BLaER1 treated with 17β-estradiol and CSF1 and Interleukin-3, amounts not matched to agents 10 nM and 100 nM (cell line): ENCODE measurements around the gene REST.
A peak's percentile ranks its signal among the peaks of the same experiment; 100 is the strongest.

ENCODE experiments used
- H3K27ac ChIP-seq, 11 experiments: shearing (Covaris generic); formaldehyde crosslinking; 2 replicates each; pipeline ENCODE4 v1.8.1; 2022
- H3K27me3 ChIP-seq, 11 experiments: shearing (Covaris generic); formaldehyde crosslinking; 2 replicates each; pipeline ENCODE4 v1.8.1; 2022
- H3K36me3 ChIP-seq, 11 experiments: shearing (Covaris generic); formaldehyde crosslinking; 2 replicates each; pipeline ENCODE4 v1.8.1; 2022
- H3K4me1 ChIP-seq, 10 experiments: shearing (Covaris generic); formaldehyde crosslinking; 2 replicates each; pipeline ENCODE4 v1.8.1; 2022
- H3K4me2 ChIP-seq, 11 experiments: shearing (Covaris generic); formaldehyde crosslinking; 2 replicates each; pipeline ENCODE4 v1.8.1; 2022
- H3K4me3 ChIP-seq, 10 experiments: shearing (Covaris generic); formaldehyde crosslinking; 2 replicates each; pipeline ENCODE4 v1.8.1; 2022
- H3K9ac ChIP-seq, 11 experiments: shearing (Covaris generic); formaldehyde crosslinking; 2 replicates each; pipeline ENCODE4 v1.8.1; 2022
- H3K9me3 ChIP-seq, 11 experiments: shearing (Covaris generic); formaldehyde crosslinking; replicated peaks in 1 of 11; 2 replicates each; pipeline ENCODE4 v1.8.1; 2022
- H4K20me1 ChIP-seq, 11 experiments: shearing (Covaris generic); formaldehyde crosslinking; 2 replicates each; pipeline ENCODE4 v1.8.1; 2022
- Cebpa-rat ChIP-seq, 11 experiments: shearing (Covaris generic); IDR thresholded peaks; 2 replicates each; pipeline ENCODE4 v1.8.1; 2022

REST gene

DNA sequence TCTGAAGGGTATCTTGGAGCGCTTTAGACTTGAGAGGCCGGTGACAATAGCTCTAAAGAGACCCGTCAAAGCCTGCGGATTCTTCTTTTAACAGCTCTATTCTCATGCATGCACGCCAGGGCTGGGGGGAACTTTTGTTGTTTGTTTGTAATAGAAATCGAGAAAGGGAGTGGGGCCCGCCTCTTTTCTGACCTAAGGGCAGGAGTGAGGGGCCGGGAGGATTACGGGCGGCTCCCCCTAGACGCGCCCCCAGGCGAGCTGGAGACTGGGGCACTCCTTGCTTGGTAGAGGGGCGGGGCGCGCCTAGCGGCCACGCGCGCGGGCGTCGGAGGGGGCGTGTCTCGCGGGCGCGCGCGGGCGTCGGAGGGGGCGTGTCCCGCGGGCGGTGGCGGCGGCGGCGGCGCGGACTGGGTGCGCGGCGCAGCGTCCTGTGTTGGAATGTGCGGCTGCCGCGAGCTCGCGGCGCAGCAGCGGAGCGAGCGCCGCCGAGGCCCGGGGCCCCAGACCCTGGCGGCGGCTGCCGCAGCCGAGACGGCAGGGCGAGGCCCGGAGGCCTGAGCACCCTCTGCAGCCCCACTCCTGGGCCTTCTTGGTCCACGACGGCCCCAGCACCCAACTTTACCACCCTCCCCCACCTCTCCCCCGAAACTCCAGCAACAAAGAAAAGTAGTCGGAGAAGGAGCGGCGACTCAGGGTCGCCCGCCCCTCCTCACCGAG lies at the start of gene REST:
Gene REST (plus strand): TSS at position 412 of the 717 bp plus-strand sequence. CDS start 2,739 bp downstream, outside the sequence.
- no peak for TF ChIP-seq Cebpa-rat (IDR thresholded peaks at IDR 0.05)
- Histone ChIP-seq H3K4me2 (peak within 1 kb of the TSS; percentile 79 to 97 (median 90)), H3K4me1 (peaks cover 36 to 47% (median 40%) of the 10 kb centered on the region in 10 experiments), H4K20me1 (peaks cover 21 to 43% (median 29%) of the 10 kb centered on the region in 11 experiments; a peak in 21 of 22 replicates), H3K36me3 (peaks cover 14 to 22% (median 20%) of the 10 kb centered on the region in 11 experiments; a peak in 21 of 22 replicates), H3K4me3 (peak within 1 kb of the TSS; percentile 74 to 97 (median 90)), H3K9ac (peak within 1 kb of the TSS; percentile 88 to 99 (median 96)), H3K9me3 (no peaks in the 10 kb centered on the region), H3K27me3 (no peaks in the 10 kb centered on the region), H3K27ac (peak within 1 kb of the TSS; percentile 76 to 99 (median 96))

DNA sequence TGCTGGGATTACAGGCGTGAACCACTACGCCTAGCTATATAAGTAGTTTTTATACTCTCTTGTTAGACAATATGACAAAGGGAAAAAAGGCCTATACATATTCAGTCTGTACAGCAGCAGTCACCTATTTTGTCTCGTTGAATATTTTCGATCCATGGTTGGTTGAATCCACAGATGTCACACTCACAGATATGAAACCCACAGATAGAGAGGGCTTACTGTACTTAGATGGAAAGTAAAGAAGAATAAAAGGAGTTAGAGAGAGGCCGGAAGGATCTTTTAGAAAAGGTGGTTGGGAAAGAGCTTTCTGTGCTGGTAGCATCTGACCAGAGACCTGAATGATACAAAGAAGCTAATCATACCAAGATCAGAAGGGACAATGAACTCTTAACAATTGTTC lies 47.9 kb upstream of the REST start:
- Histone ChIP-seq H3K4me3 (no peak overlapping the region), H3K4me1 (peaks cover 27 to 63% (median 46%) of the 10 kb centered on the region in 10 experiments), H4K20me1 (no peaks in the 10 kb centered on the region), H3K9ac (no peak overlapping the region; a peak in 1 of 22 replicates), H3K9me3 (no peaks in the 10 kb centered on the region), H3K4me2 (peak overlapping the region in 5 of 11 experiments; percentile 8 to 33 (median 18); a peak in 5 of 22 replicates), H3K36me3 (no peaks in the 10 kb centered on the region), H3K27ac (peak overlapping the region in 7 of 11 experiments; percentile 36 to 80 (median 68); a peak in 13 of 22 replicates), H3K27me3 (no peaks in the 10 kb centered on the region)
- TF ChIP-seq Cebpa-rat (IDR thresholded peaks at IDR 0.05): no peak

DNA sequence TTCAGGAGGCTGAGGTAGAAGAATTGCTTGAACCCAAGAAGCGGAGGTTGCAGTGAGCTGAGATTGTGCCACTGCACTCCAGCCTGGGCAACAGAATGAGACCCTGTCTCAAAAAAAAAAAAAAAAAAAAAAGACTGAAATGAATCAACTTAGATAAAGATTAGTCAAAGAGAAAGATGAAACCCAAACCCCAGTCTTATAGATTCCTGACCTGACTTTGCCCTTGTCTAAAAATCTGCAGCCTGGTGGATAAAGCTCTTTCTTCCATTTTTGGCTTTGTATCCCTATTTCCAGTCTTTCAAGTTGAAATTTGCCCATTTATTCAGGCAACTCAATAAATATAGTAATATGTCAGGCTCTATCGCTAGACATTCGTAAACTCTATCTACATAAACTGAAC lies 46.9 kb upstream of the REST start:
- Histone ChIP-seq H4K20me1 (no peaks in the 10 kb centered on the region), H3K27ac (no peak overlapping the region), H3K4me1 (peaks cover 27 to 60% (median 46%) of the 10 kb centered on the region in 10 experiments), H3K9ac (no peak overlapping the region), H3K4me2 (0 out of 22 replicates have a peak overlapping the region, but pooled peaks of 2 of the 11 experiments have one; percentile 31 to 33), H3K4me3 (no peak overlapping the region), H3K36me3 (no peaks in the 10 kb centered on the region), H3K27me3 (no peaks in the 10 kb centered on the region), H3K9me3 (0 out of 22 replicates have a peak, but pooled peaks cover 0 to 6% (median 0%) of the 10 kb centered on the region in 11 experiments)
- no peak for TF ChIP-seq Cebpa-rat (IDR thresholded peaks at IDR 0.05)

GRCh38 chr4:56861360-56861759 lies 46.3 kb upstream of the REST start:
- Histone ChIP-seq H3K9me3 (0 out of 22 replicates have a peak, but pooled peaks cover 0 to 9% (median 0%) of the 10 kb centered on the region in 11 experiments), H3K4me2 (no peak overlapping the region), H3K4me3 (no peak overlapping the region), H3K27ac (no peak overlapping the region), H4K20me1 (no peaks in the 10 kb centered on the region), H3K9ac (no peak overlapping the region), H3K36me3 (no peaks in the 10 kb centered on the region), H3K4me1 (peaks cover 27 to 60% (median 44%) of the 10 kb centered on the region in 10 experiments), H3K27me3 (no peaks in the 10 kb centered on the region)
- no peak for TF ChIP-seq Cebpa-rat (IDR thresholded peaks at IDR 0.05)

GRCh38 chr4:56863441-56864139 lies 44.1 kb upstream of the REST start:
- peaks cover 9 to 39% (median 22%) of the 10 kb centered on the region in 10 experiments; a peak in 19 of 20 replicates for H3K4me1 ChIP-seq
- TF ChIP-seq Cebpa-rat (IDR thresholded peaks at IDR 0.05): no peak

DNA sequence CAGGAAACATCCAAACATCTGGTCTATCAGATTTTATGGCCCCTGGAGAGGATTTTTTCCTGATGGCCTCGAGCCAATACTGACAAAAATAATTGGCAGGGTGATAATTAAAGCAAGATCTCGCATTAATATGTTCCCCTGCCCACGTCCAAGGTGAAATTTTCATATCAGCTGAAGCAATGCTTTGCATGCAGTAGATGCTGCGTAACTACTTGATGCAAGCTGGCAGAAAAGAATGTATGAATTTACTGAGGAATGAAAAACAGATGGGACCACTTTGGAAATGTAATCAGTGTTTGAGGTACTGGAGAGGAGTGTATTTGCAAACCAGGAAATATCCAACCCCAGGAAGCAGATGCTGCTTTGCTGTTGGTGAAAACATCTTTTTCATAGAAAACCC lies 36.8 kb upstream of the REST start:
- peak overlapping the region; percentile 54 to 80 (median 67); a peak in 21 of 22 replicates for H3K4me2 ChIP-seq
- H3K27ac ChIP-seq: peak overlapping the region in 9 of 11 experiments; percentile 54 to 78 (median 76); a peak in 18 of 22 replicates
- no peaks in the 10 kb centered on the region for H3K36me3 ChIP-seq
- H3K27me3 ChIP-seq: no peaks in the 10 kb centered on the region
- H3K9me3 ChIP-seq: 0 out of 22 replicates have a peak, but pooled peaks cover 0 to under 1% (median 0%) of the 10 kb centered on the region in 11 experiments
- H3K4me1 ChIP-seq: peaks cover 11 to 41% (median 24%) of the 10 kb centered on the region in 10 experiments
- no peak; a peak in 1 of 22 replicates for TF ChIP-seq Cebpa-rat (IDR thresholded peaks at IDR 0.05)
- peak overlapping the region in 5 of 10 experiments; percentile 1 to 10 (median 4); a peak in 3 of 20 replicates for H3K4me3 ChIP-seq
- no peaks in the 10 kb centered on the region for H4K20me1 ChIP-seq
- peak overlapping the region in 9 of 11 experiments; percentile 31 to 74 (median 65); a peak in 17 of 22 replicates for H3K9ac ChIP-seq

More at GRCh38 chr4:56863441-56864139, 44.1 kb upstream of the REST start:
- Histone ChIP-seq H3K36me3 (no peaks in the 10 kb centered on the region), H3K4me2 (peak overlapping the region in 8 of 11 experiments; percentile 11 to 80 (median 42); a peak in 14 of 22 replicates), H3K27me3 (no peaks in the 10 kb centered on the region), H3K4me3 (no peak overlapping the region), H3K9me3 (0 out of 22 replicates have a peak, but pooled peaks cover 0 to 9% (median 0%) of the 10 kb centered on the region in 11 experiments), H3K27ac (peak overlapping the region in 7 of 11 experiments; percentile 12 to 65 (median 50); a peak in 11 of 22 replicates), H3K9ac (no peak overlapping the region; a peak in 1 of 22 replicates), H4K20me1 (no peaks in the 10 kb centered on the region)

GRCh38 chr4:56871371-56871866 lies 36.3 kb upstream of the REST start:
- H3K36me3 ChIP-seq: no peaks in the 10 kb centered on the region
- H3K4me3 ChIP-seq: peak overlapping the region in 6 of 10 experiments; percentile 1 to 21 (median 5); a peak in 4 of 20 replicates
- H3K27ac ChIP-seq: peak overlapping the region in 9 of 11 experiments; percentile 54 to 78 (median 76); a peak in 18 of 22 replicates
- no peaks in the 10 kb centered on the region for H3K9me3 ChIP-seq
- TF ChIP-seq Cebpa-rat (IDR thresholded peaks at IDR 0.05): peak in 3 of 11 experiments; percentile 53 to 70 (median 70); a peak in 5 of 22 replicates
- peak overlapping the region; percentile 54 to 80 (median 67) for H3K4me2 ChIP-seq
- H4K20me1 ChIP-seq: no peaks in the 10 kb centered on the region
- peaks cover 11 to 41% (median 24%) of the 10 kb centered on the region in 10 experiments for H3K4me1 ChIP-seq
- H3K9ac ChIP-seq: peak overlapping the region in 9 of 11 experiments; percentile 31 to 74 (median 65); a peak in 17 of 22 replicates
- H3K27me3 ChIP-seq: no peaks in the 10 kb centered on the region

DNA sequence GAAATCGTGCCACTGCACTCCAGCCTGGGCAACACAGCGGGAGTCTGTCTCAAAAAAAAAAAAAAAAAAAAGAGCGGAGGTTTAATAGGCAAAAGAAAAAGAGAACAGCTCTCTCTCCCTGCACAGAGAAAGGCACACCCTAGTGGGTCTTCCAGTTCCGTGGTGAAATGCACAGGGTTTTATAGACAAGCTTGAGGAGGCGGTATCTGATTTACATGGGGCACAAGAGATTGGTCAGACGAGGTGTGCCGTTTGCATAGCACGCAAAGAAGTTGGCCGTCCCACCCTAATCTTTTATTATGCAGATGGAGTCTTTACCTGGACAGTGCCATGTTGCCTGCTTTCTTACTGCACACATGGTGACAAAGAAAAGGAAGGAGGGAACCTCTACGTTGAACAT lies 33.5 kb upstream of the REST start:
- Histone ChIP-seq H3K36me3 (no peaks in the 10 kb centered on the region), H3K4me3 (no peak overlapping the region), H3K27ac (no peak overlapping the region), H3K4me2 (no peak overlapping the region; a peak in 1 of 22 replicates), H4K20me1 (no peaks in the 10 kb centered on the region), H3K4me1 (peaks cover 11 to 41% (median 24%) of the 10 kb centered on the region in 10 experiments), H3K27me3 (no peaks in the 10 kb centered on the region), H3K9ac (no peak overlapping the region), H3K9me3 (no peaks in the 10 kb centered on the region)
- no peak for TF ChIP-seq Cebpa-rat (IDR thresholded peaks at IDR 0.05)
